Naive thymus-derived CD4-positive, alpha-beta T cell (primary cell): Measurements from ENCODE around the gene S100A7. TPM values are rescaled to one million over a fixed set of nuclear protein-coding genes. Genes with fewer than 3 reads are reported as not detected.

ENCODE experiments used
- ATAC-seq: fragments of 150-1000 bp; cut with Tn5 transposase; 2 replicates; pipeline ENCODE4 v1.10.0; 2021; ENCODE audit warnings: mild to moderate bottlenecking, moderate library complexity
- CTCF ChIA-PET: fragments of 350-600 bp; sonication (Branson Sonifier 250); formaldehyde crosslinking; loops from one replicate; lab custom pipeline; 2021; ENCODE audit warnings: antibody characterized with exemption; lab: Charles Lee
- POLR2A ChIA-PET: fragments of 350-600 bp; sonication (Branson Sonifier 250); formaldehyde crosslinking; loops from one replicate; lab custom pipeline; 2021; ENCODE audit warnings: antibody characterized with exemption, inconsistent platforms; lab: Charles Lee
- DNase-seq, 9 donors: peaks; one replicate each; pipeline versions ENCODE4 v3.0.0 to v3.0.0-alpha.2; 2020 to 2022; ENCODE audit warnings: mixed read lengths in 1 of 9
- H3K27ac ChIP-seq: one replicate; pipeline ENCODE4 v1.7.0; 2013; ENCODE audit warnings: mild to moderate bottlenecking, low read depth, low read length, moderate library complexity
- H3K27me3 ChIP-seq, 2 donors: one replicate each; pipeline ENCODE4 v1.7.0; 2013; ENCODE audit warnings: low read length in 2 of 2, mild to moderate bottlenecking in 2 of 2, moderate library complexity in 2 of 2; ENCODE audit not compliant: control insufficient read depth in 2 of 2, insufficient read depth in 2 of 2
- H3K36me3 ChIP-seq, 3 experiments: 1 replicate in 2 of 3; 2 replicates in 1 of 3; pipeline ENCODE4 v1.7.0; 2013; ENCODE audit warnings: low read length in 3 of 3, mild to moderate bottlenecking in 3 of 3, moderate library complexity in 1 of 3; ENCODE audit not compliant: insufficient read depth in 3 of 3, control insufficient read depth in 2 of 3
- H3K4me1 ChIP-seq, 2 donors: one replicate each; pipeline ENCODE4 v1.7.0; 2013; ENCODE audit warnings: low read length in 2 of 2, mild to moderate bottlenecking in 2 of 2, moderate library complexity in 1 of 2; ENCODE audit not compliant: control insufficient read depth in 2 of 2, insufficient read depth in 2 of 2
- H3K4me3 ChIP-seq: 2 replicates; pipeline ENCODE4 v1.7.0; 2013; ENCODE audit warnings: mild to moderate bottlenecking, low read length
- H3K9me3 ChIP-seq, 3 experiments: 1 replicate in 2 of 3; 2 replicates in 1 of 3; pipeline ENCODE4 v1.7.0; 2013; ENCODE audit warnings: low read length in 3 of 3; ENCODE audit not compliant: control insufficient read depth in 2 of 3
- H3K27ac Mint-ChIP-seq, 9 donors: one replicate each; pipeline ENCODE4 v1.8.0; 2020 to 2022; ENCODE audit warnings: mixed read lengths in 9 of 9, mild to moderate bottlenecking in 8 of 9, moderate library complexity in 5 of 9, inconsistent platforms in 2 of 9
- H3K27me3 Mint-ChIP-seq, 5 donors: one replicate each; pipeline ENCODE4 v1.8.0; 2021 to 2022; ENCODE audit warnings: mixed read lengths in 5 of 5, mild to moderate bottlenecking in 1 of 5
- H3K36me3 Mint-ChIP-seq, 5 donors: one replicate each; pipeline ENCODE4 v1.8.0; 2020 to 2022; ENCODE audit warnings: mixed read lengths in 5 of 5, mild to moderate bottlenecking in 3 of 5, inconsistent platforms in 1 of 5
- H3K4me1 Mint-ChIP-seq, 7 donors: one replicate each; pipeline ENCODE4 v1.8.0; 2020 to 2022; ENCODE audit warnings: mixed read lengths in 7 of 7, mild to moderate bottlenecking in 3 of 7, inconsistent platforms in 1 of 7
- H3K4me3 Mint-ChIP-seq, 10 donors: one replicate each; pipeline ENCODE4 v1.8.0; 2020 to 2022; ENCODE audit warnings: mild to moderate bottlenecking in 10 of 10, mixed read lengths in 10 of 10, moderate library complexity in 6 of 10, inconsistent platforms in 2 of 10
- H3K9me3 Mint-ChIP-seq, 11 donors: one replicate each; pipeline ENCODE4 v1.8.0; 2020 to 2022; ENCODE audit warnings: mixed read lengths in 11 of 11, mild to moderate bottlenecking in 4 of 11, inconsistent platforms in 1 of 11, moderate library complexity in 1 of 11
- intact Hi-C, 2 donors: fragments of 100-400 bp; cut with micrococcal nuclease; formaldehyde crosslinking; loops; one replicate each; pipeline ENCODE4 v1.15.1; 2023
- polyA plus RNA-seq, 2 donors: library from polyadenylated mRNA; unstranded; fragments of 300-500 nt; fragmentation: Illumina TruSeq; gene quantifications; one replicate each; pipeline ENCODE4 v1.2.3, GENCODE V29; 2021
- total RNA-seq, 6 experiments: library from RNA in 5 of 6; stranded (reverse) in 5 of 6; gene quantifications; 1 replicate in 5 of 6; 2 replicates in 1 of 6; pipeline ENCODE4 v1.2.3 and lab custom pipeline; 2021 to 2026

Gene S100A7
- total and polyA plus RNA-seq, 7 experiments from 2014 or later: not detected

DNA sequence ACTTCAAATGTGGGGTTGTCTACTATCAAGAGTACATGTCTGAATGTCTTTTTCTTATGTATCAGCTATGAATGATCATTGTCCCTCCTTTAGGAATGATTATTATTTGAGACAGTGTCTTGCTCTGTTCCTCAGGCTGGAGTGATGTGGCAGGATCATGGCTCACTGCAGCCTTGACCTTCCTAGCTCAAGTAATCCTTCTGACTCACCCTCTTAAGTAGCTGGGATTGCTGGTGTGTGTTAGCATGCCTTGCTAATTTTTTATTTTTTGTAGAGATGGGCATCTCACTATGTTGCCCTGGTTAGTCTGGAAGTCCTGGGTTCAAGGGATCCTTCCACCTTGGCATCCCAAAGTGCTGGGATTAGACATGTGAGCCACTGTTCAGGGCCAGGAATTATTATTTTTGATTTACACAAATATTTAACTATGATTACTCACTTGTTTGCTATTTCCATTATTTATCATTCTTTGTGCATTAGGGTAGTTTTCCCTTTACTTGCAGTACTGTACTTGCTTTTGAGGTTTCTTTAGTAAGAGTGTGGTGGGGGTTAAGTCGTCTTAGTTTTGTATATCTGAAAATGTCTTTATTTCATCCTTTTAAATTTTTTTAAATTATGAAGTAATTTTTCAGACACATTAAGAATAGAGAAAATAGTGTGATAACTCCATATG lies 12.8 kb downstream of the S100A7 start:
- Histone ChIP-seq H3K27me3 (peaks cover 6 to 7% of the 10 kb centered on the region in 2 donors), H3K4me3 (no peak overlapping the region), H3K36me3 (no peaks in the 10 kb centered on the region), H3K9me3 (no peaks in the 10 kb centered on the region), H3K4me1 (no peaks in the 10 kb centered on the region), H3K27ac (no peak overlapping the region)
- no peak for ATAC-seq
- Mint-ChIP-seq H3K27me3 (peaks cover 21 to 49% (median 45%) of the 10 kb centered on the region in 5 donors), H3K4me1 (no peaks in the 10 kb centered on the region), H3K4me3 (no peak overlapping the region), H3K27ac (no peak overlapping the region), H3K9me3 (peaks cover 0 to 3% (median 0%) of the 10 kb centered on the region in 11 donors), H3K36me3 (no peaks in the 10 kb centered on the region)
- intact Hi-C loops: no loop called here
- ChIA-PET POLR2A (no interaction called here), CTCF (no interaction called here)
- no peak for DNase-seq

DNA sequence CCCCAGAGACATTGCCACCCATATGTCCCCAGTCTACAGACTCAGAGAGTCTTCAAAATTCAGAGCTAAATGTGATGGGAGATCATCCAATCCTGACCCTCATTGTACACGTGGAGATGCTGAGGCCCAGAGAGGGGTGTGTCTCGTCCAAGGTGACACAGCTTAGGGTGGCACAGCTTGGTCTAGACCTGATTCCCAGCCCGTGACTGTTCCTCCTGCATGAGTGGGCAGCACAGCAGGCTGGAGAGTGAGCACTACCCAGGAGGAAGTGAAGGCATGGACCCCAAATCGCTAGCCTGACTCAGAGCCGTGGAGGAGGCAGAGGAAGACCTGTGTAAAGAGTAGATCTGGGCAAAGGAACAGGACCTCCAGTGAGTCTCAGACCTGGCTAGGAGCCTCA lies 16.4 kb downstream of the S100A7 start:
- H3K36me3 Mint-ChIP-seq: no peaks in the 10 kb centered on the region
- Histone ChIP-seq H3K4me1 (no peaks in the 10 kb centered on the region), H3K27ac (no peak overlapping the region), H3K9me3 (no peaks in the 10 kb centered on the region), H3K36me3 (no peaks in the 10 kb centered on the region), H3K4me3 (no peak overlapping the region), H3K27me3 (no peaks in the 10 kb centered on the region)
- no peak overlapping the region for H3K4me3 Mint-ChIP-seq
- intact Hi-C loops: no loop called here
- DNase-seq (no peak), ATAC-seq (no peak)
- ChIA-PET CTCF (no interaction called here), POLR2A (no interaction called here)
- peaks cover 16 to 34% (median 30%) of the 10 kb centered on the region in 5 donors for H3K27me3 Mint-ChIP-seq
- H3K9me3 Mint-ChIP-seq: peaks cover 0 to 6% (median 0%) of the 10 kb centered on the region in 11 donors
- H3K27ac Mint-ChIP-seq: no peak overlapping the region
- H3K4me1 Mint-ChIP-seq: no peaks in the 10 kb centered on the region

DNA sequence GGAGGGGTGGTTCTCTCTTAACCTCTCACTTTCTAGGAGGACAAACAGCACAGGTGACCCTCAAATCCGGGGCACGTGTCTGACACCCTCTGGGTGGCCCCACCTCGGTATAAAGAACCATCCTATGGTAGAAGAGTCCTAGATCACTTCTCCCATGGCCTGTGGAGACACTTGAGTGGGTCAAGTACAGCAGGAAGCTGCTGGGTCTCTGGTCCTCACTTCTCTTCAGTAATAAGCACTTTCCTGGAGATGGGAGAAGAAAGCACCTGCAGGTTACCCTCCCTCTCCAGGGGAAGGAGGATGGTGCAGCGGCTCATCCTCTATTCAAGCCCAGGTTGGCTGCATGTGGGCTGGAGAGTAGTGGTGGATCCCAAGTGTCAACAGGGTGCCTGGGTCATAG lies 17.0 kb downstream of the S100A7 start:
- Mint-ChIP-seq H3K4me1 (no peaks in the 10 kb centered on the region), H3K9me3 (peaks cover 0 to 6% (median 0%) of the 10 kb centered on the region in 11 donors), H3K36me3 (no peaks in the 10 kb centered on the region), H3K27me3 (peaks cover 16 to 28% (median 26%) of the 10 kb centered on the region in 5 donors), H3K27ac (no peak overlapping the region), H3K4me3 (no peak overlapping the region)
- no peak overlapping the region for H3K4me3 ChIP-seq
- no peak for ATAC-seq
- no peak overlapping the region for H3K27ac ChIP-seq
- H3K9me3 ChIP-seq: no peaks in the 10 kb centered on the region
- ChIA-PET CTCF (no interaction called here), POLR2A (no interaction called here)
- no peak for DNase-seq
- no peaks in the 10 kb centered on the region for H3K36me3 ChIP-seq
- no peaks in the 10 kb centered on the region for H3K27me3 ChIP-seq
- intact Hi-C loops: no loop called here
- no peaks in the 10 kb centered on the region for H3K4me1 ChIP-seq

DNA sequence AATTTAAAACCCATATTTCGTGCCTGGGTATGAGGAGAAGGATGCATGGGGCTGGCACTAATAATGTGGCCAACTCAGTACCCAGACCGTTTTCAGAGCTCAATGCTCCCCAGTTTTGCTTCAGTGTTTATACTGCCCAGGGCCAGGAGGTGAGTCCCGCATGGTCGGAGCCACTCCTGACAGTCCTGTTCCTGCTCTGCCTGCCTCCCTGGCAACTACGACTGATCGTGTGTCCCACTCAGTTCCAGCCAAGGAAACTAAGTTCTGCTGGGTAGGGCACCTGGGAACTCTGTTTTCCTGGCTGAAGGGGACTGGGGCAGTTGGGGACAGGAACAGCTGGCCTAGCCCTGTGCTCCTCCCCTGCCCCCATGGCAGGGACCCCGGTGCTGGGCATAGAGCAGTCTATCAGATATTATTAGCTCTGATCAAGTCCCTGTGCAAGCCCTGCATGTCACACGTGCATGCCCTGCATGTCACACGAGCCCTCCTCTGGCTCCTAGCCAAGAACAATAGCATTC lies 19.2 kb downstream of the S100A7 start:
- H3K27me3 ChIP-seq: no peaks in the 10 kb centered on the region
- Mint-ChIP-seq H3K27me3 (peaks cover 8 to 36% (median 21%) of the 10 kb centered on the region in 5 donors), H3K27ac (no peak overlapping the region), H3K9me3 (peaks cover 0 to 6% (median 0%) of the 10 kb centered on the region in 11 donors), H3K36me3 (no peaks in the 10 kb centered on the region), H3K4me3 (no peak overlapping the region), H3K4me1 (peaks cover 0 to 3% (median 0%) of the 10 kb centered on the region in 7 donors)
- intact Hi-C loops: no loop called here
- ChIA-PET CTCF (no interaction called here), POLR2A (no interaction called here)
- H3K36me3 ChIP-seq: no peaks in the 10 kb centered on the region
- H3K4me3 ChIP-seq: no peak overlapping the region
- no peaks in the 10 kb centered on the region for H3K4me1 ChIP-seq
- DNase-seq: no peak
- H3K27ac ChIP-seq: no peak overlapping the region
- H3K9me3 ChIP-seq: no peaks in the 10 kb centered on the region
- ATAC-seq: no peak

DNA sequence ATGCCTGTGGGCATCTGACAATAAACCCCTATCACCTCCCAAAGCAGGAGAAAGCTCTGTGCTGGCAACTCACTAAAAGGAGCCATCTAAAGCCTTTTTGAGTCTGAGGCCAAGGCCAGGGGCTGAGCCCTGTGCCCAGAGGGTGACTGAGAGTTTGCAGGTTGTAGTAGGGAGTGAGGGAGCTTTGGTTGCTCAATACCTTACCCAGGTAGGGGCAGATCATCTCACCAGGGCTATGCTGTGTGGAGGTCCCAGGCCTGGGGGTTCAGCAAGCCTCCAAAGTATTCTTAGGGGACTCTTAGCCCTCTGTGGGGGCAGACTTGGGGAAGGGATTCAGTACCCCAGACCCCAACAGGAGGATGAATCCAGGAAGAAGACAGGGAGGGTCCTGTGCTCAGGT lies 21.2 kb downstream of the S100A7 start:
- H3K9me3 ChIP-seq: no peaks in the 10 kb centered on the region
- H3K27ac Mint-ChIP-seq: no peak overlapping the region
- H3K4me1 Mint-ChIP-seq: peaks cover 0 to 4% (median 0%) of the 10 kb centered on the region in 7 donors
- no peak overlapping the region for H3K27ac ChIP-seq
- H3K4me3 ChIP-seq: no peak overlapping the region
- no peak for DNase-seq
- H3K4me3 Mint-ChIP-seq: no peak overlapping the region
- peaks cover 0 to 6% (median 0%) of the 10 kb centered on the region in 11 donors for H3K9me3 Mint-ChIP-seq
- H3K36me3 Mint-ChIP-seq: no peaks in the 10 kb centered on the region
- POLR2A ChIA-PET: no interaction called here
- no peak for ATAC-seq
- H3K4me1 ChIP-seq: no peaks in the 10 kb centered on the region
- H3K36me3 ChIP-seq: no peaks in the 10 kb centered on the region
- intact Hi-C loops: no loop called here
- no peaks in the 10 kb centered on the region for H3K27me3 ChIP-seq
- H3K27me3 Mint-ChIP-seq: peaks cover 2 to 37% (median 17%) of the 10 kb centered on the region in 5 donors
- CTCF ChIA-PET: no interaction called here

DNA sequence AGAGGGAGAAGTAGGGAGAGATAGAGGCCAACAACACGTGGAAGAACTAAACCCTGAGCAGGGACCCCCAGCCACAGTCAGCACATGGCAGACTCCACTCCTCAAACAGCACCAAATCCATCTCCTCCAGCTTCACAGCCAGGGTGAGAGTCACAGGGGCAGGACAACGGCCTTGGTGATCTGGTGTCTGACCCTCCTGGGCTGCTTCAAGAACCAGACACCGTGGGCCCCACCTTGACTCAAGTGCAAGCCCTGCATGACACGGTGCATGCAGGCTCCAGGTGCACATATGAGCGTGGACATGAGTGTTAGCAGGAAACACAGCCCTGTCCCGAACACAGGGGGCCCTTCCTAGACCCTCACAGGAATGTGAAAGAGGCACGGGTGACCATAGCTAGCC lies 21.9 kb downstream of the S100A7 start:
- CTCF ChIA-PET: no interaction called here
- Mint-ChIP-seq H3K4me1 (peaks cover 0 to 4% (median 0%) of the 10 kb centered on the region in 7 donors), H3K4me3 (no peak overlapping the region), H3K27me3 (peaks cover 2 to 34% (median 16%) of the 10 kb centered on the region in 5 donors), H3K27ac (no peak overlapping the region), H3K9me3 (peaks cover 0 to 6% (median 0%) of the 10 kb centered on the region in 11 donors), H3K36me3 (no peaks in the 10 kb centered on the region)
- DNase-seq (no peak), ATAC-seq (no peak)
- no peak overlapping the region for H3K4me3 ChIP-seq
- POLR2A ChIA-PET: no interaction called here
- no peaks in the 10 kb centered on the region for H3K4me1 ChIP-seq
- no peaks in the 10 kb centered on the region for H3K9me3 ChIP-seq
- intact Hi-C loops: no loop called here
- no peaks in the 10 kb centered on the region for H3K27me3 ChIP-seq
- no peak overlapping the region for H3K27ac ChIP-seq
- no peaks in the 10 kb centered on the region for H3K36me3 ChIP-seq

DNA sequence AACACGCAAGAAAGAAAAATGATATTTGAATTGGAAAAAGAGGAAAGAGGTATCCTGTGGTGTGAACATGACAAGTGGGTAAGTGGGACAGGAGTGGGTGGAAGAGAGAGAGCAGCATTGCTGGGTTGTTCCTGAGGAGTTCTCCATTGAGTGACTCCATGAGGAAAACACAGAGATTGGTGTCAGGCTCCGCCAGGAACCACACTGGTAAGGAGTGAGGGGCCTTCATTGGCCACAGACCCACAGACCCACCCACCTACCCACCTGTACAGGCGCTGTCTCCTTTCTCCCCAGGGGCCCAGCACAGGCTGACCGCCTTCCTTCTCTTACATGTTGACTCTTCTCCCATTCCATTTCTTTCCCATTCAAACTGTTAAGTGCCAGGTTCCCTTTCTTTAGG lies 23.2 kb downstream of the S100A7 start:
- CTCF ChIA-PET: no interaction called here

More for the DNA sequence above, 23.2 kb downstream of the S100A7 start:
- no peak overlapping the region for H3K4me3 Mint-ChIP-seq
- ATAC-seq (no peak), DNase-seq (no peak)
- POLR2A ChIA-PET: no interaction called here
- intact Hi-C loops: no loop called here
- H3K4me3 ChIP-seq: no peak overlapping the region
- no peaks in the 10 kb centered on the region for H3K27me3 ChIP-seq
- H3K27me3 Mint-ChIP-seq: peaks cover 2 to 32% (median 17%) of the 10 kb centered on the region in 5 donors
- H3K36me3 Mint-ChIP-seq: no peaks in the 10 kb centered on the region
- H3K36me3 ChIP-seq: no peaks in the 10 kb centered on the region
- H3K9me3 Mint-ChIP-seq: peaks cover 0 to 3% (median 0%) of the 10 kb centered on the region in 11 donors
- H3K4me1 ChIP-seq: no peaks in the 10 kb centered on the region
- H3K4me1 Mint-ChIP-seq: peaks cover 0 to 4% (median 0%) of the 10 kb centered on the region in 7 donors
- no peak overlapping the region for H3K27ac ChIP-seq
- H3K27ac Mint-ChIP-seq: no peak overlapping the region
- no peaks in the 10 kb centered on the region for H3K9me3 ChIP-seq
